Astrocyte (in vitro differentiated cells and primary cell): ENCODE results near the gene ITM2C.

Experiments used
- EZH2 ChIP-seq: IDR thresholded peaks from 2 replicates; pipeline ENCODE4 v1.6.1; 2012; ENCODE audit warnings: mild to moderate bottlenecking, low read length, inconsistent platforms; ENCODE audit not compliant: insufficient read depth
- TF ChIP-seq, protein P1 (sequence below): IDR thresholded peaks from 2 replicates; pipeline ENCODE4 v1.5.1; 2011; ENCODE audit warnings: low read depth, mild to moderate bottlenecking, inconsistent platforms, low read length, moderate library complexity; ENCODE audit not compliant: insufficient read depth

DNA sequence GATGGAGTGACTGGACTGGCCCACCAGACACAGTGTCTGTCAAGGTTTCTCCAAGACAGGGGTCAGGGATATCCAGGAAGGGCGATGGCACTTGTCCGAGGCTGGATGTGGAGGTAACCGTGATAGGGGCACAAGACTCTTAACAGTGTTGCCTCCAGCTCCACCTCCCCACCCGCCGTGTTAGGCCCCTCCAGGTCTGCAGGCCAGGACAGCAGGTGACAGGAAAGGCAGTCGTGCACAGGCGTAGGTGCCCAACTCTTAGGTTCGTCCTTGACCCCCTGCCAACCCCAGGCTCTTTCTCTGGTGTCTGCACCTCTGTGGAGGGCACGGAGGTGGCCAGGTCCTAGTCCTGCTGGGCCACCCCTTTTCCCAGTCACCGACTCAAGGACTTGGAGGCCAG is 10.1 kb downstream of the ITM2C start:
- TF ChIP-seq, protein P1, sequence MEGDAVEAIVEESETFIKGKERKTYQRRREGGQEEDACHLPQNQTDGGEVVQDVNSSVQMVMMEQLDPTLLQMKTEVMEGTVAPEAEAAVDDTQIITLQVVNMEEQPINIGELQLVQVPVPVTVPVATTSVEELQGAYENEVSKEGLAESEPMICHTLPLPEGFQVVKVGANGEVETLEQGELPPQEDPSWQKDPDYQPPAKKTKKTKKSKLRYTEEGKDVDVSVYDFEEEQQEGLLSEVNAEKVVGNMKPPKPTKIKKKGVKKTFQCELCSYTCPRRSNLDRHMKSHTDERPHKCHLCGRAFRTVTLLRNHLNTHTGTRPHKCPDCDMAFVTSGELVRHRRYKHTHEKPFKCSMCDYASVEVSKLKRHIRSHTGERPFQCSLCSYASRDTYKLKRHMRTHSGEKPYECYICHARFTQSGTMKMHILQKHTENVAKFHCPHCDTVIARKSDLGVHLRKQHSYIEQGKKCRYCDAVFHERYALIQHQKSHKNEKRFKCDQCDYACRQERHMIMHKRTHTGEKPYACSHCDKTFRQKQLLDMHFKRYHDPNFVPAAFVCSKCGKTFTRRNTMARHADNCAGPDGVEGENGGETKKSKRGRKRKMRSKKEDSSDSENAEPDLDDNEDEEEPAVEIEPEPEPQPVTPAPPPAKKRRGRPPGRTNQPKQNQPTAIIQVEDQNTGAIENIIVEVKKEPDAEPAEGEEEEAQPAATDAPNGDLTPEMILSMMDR: no peak
- no peak for TF ChIP-seq EZH2
